Measurements from ENCODE around the gene FGF23.

DNA sequence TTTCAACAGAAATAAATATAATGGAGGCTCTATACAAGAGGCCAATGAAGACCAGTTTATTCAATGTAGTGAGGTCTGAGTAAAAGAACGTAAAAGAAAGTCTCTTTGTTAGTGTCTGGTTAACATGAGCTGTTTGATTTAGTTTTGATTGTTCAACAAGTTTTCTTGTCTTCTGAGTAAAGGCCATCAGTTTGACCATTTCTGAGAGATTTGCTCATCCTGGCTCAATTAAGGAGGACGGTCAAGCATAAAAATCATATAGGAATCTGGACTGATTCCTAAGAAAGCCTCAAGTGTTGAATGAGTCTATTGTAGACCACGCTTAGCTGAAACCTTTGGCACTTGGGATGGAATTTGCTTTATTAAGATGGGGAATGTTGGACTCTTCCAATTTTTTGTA, 32.5 kb upstream of the FGF23 start:
- TF ChIP-seq L3MBTL2 (conservative IDR thresholded peaks at IDR 0.05) (no peak), TARDBP (IDR thresholded peaks at IDR 0.05) (no peak), NFRKB (IDR thresholded peaks at IDR 0.05) (no peak), FOXA1 (IDR thresholded peaks at IDR 0.05) (no peak), SP1 (IDR thresholded peaks at IDR 0.05) (no peak), ARNT (IDR thresholded peaks at IDR 0.05) (no peak), LEF1 (IDR thresholded peaks at IDR 0.05; ENCODE audit: borderline replicate concordance) (no peak), SUZ12 (IDR thresholded peaks at IDR 0.05) (no peak), ZNF384 (IDR thresholded peaks at IDR 0.05) (no peak)
- TF ChIP-seq, protein P1, sequence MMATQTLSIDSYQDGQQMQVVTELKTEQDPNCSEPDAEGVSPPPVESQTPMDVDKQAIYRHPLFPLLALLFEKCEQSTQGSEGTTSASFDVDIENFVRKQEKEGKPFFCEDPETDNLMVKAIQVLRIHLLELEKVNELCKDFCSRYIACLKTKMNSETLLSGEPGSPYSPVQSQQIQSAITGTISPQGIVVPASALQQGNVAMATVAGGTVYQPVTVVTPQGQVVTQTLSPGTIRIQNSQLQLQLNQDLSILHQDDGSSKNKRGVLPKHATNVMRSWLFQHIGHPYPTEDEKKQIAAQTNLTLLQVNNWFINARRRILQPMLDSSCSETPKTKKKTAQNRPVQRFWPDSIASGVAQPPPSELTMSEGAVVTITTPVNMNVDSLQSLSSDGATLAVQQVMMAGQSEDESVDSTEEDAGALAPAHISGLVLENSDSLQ (IDR thresholded peaks at IDR 0.05): no peak
